AG10803 (cell line): ENCODE measurements around the gene MYH7B.

Source experiments
- DNase-seq: peaks from one replicate; pipeline ENCODE4 v3.0.0; 2010; ENCODE audit warnings: low read depth
- H3K4me3 ChIP-seq: 2 replicates; pipeline ENCODE4 v1.5.1; 2011; ENCODE audit warnings: mild to moderate bottlenecking, low read length, control low read depth
- TF ChIP-seq, protein P1 (sequence below): conservative IDR thresholded peaks from 2 replicates; pipeline ENCODE4 v1.5.1; 2011; ENCODE audit warnings: mild to moderate bottlenecking, low read length, control low read depth, inconsistent platforms

MYH7B gene

DNA sequence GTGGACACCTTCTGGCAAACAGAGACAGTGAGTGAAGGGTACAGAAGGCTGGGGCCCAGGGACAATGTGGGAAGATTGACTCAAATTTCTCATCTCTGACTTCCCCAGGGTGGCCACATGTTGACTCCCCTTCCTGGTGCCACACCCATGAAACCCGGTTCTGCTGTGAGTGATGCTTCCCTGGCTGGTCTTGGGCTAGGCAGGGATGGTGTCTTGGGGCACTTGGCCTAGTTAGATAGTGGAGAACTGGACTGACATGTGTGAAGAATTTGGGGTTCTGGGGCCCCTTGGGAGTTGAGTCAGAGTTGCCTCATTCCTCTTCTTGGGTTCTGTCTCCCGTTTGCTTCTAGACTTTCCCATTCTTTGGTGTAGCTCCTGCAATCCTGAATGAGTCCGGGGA lies 34.2 kb upstream of the MYH7B start:
- DNase-seq, result peak; percentile 42
- TF ChIP-seq, protein P1, sequence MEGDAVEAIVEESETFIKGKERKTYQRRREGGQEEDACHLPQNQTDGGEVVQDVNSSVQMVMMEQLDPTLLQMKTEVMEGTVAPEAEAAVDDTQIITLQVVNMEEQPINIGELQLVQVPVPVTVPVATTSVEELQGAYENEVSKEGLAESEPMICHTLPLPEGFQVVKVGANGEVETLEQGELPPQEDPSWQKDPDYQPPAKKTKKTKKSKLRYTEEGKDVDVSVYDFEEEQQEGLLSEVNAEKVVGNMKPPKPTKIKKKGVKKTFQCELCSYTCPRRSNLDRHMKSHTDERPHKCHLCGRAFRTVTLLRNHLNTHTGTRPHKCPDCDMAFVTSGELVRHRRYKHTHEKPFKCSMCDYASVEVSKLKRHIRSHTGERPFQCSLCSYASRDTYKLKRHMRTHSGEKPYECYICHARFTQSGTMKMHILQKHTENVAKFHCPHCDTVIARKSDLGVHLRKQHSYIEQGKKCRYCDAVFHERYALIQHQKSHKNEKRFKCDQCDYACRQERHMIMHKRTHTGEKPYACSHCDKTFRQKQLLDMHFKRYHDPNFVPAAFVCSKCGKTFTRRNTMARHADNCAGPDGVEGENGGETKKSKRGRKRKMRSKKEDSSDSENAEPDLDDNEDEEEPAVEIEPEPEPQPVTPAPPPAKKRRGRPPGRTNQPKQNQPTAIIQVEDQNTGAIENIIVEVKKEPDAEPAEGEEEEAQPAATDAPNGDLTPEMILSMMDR, result no peak
- H3K4me3 ChIP-seq, result no peak overlapping the region

DNA sequence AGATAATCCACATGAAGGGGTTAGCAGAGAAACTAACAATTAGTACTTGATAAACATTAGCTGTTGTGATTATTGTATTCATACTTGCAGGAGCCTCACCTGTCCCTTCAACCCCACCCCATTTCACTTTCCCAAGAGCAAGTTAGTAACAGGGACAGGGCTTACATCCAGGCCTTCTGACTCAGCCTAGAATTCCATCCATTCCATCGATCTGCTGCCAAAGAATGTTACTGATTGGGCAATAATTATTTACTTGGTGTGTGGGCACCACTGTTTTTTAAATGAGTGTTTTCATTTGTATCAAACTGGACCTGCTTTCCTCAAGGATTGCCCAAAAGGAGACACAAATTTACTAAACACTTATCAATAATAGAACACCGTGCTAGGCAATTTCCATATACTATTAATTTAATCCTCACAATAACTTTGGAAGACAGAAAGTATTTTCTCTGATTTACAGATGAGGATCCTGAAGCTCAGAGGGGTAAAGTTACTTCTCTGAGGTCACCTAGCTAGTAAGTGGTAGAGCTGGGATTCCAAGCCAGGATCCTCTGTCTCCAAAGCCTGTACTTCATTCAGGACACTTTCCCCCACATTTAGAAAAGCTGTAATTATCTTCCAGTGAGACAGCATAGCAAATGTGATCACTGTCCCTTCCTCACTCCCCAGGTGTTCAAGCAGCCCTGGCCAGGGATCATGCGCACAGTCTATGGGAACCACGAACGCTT lies 32.9 kb upstream of the MYH7B start:
- H3K4me3 ChIP-seq, result no peak overlapping the region
- TF ChIP-seq, protein P1, result no peak
- DNase-seq, result peak; percentile 90

DNA sequence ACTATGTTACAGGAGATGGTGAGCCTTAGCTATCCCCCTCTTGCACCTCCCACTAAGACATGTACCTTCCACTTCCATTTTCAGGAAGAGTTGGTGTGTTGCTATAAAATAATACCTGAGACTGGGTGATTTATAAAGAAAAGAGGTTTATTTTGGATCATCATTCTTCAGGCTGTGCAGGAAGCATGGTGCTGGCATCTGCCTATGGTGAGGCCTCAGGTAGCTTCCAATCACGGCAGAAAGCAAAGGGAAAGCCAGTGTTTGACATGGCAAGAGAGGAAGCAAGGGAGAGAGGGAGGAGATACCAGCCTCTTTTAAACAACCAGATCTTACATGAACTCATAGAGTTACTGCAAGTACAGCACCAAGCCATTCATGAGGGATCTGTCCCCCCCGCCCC lies 32.3 kb upstream of the MYH7B start:
- TF ChIP-seq, protein P1, result no peak
- no peak for DNase-seq
- H3K4me3 ChIP-seq, result no peak overlapping the region

DNA sequence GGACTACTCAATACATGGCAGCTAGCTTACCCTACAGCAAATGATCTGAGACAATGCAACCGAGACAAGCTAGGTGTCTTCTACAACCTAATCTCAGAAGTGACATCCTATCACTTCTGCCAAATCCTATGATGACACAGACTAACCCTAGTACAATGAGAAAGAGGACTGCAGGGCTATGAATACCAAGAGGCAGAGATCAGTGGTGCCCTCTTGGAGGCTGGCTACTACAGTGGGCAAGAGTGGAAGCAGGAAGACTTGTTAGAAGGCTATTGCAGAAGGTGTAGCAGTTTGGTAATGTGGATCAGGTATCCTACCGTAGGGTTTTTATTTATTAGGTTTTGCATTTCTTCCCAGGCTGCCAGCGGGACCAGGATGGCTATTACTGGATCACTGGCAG lies 30.3 kb upstream of the MYH7B start:
- TF ChIP-seq, protein P1, result no peak
- H3K4me3 ChIP-seq, result no peak overlapping the region
- no peak for DNase-seq

DNA sequence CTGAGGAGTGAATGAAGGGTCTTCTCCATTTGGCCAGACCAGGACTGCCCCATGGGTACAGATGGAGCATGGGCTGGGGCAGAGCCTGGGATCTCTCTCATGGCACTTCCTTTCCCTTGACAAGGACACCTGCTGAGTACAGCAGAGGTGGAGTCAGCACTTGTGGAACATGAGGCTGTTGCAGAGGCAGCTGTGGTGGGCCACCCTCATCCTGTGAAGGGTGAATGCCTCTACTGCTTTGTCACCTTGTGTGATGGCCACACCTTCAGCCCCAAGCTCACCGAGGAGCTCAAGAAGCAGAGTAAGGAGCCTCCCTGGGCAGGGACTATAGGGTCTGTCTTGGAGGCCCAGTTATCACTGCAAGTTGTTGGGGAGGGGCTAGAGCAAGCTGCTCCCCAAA lies 29.7 kb upstream of the MYH7B start:
- DNase-seq, result no peak
- TF ChIP-seq, protein P1, result no peak
- no peak overlapping the region for H3K4me3 ChIP-seq

DNA sequence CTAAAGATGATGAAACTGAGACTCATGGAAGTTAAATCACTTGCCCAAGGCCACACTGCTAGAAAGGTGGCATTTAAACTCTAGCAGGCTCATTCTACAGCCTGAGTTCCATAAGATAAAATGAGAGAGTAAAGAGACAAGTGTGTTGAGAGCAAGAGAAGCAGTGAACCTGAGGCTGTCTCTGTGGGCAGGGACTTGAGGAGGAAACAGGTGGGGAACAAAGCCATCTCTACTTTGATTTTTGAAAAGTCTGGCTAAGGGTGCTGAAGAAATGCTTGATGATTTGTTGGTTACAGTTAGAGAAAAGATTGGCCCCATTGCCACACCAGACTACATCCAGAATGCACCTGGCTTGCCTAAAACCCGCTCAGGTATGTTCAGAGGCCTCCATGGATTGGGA lies 29.1 kb upstream of the MYH7B start:
- TF ChIP-seq, protein P1, result no peak
- DNase-seq, result no peak
- no peak overlapping the region for H3K4me3 ChIP-seq

DNA sequence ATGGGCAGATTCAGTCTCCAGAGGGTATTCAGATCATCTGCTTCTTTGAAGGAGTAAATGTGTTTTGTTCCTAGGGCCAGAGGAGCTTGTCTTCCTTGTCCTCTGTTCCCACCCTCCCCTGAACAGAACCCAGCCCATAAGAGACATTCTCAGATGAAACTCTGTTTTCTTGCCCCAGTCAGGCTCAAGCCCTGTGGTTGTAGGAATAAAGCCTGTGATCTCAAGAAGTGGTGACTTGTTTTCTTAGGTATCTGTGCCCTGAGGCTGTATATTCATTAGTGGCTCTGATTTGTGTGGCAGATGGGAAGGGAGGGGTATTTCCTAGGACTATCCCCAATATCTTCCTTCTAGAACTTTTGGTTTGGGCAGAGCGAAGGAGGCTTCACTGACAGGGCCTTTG lies 27.9 kb upstream of the MYH7B start:
- TF ChIP-seq, protein P1, result no peak
- no peak for DNase-seq
- no peak overlapping the region for H3K4me3 ChIP-seq
